Right hindlimb (tissue), 1 donor: ENCODE measurements around the gene CDK5.

ENCODE experiments used
- DNase-seq: peaks from one replicate; pipeline ENCODE4 v3.0.0-alpha.2; 2018

The CDK5 gene

DNA sequence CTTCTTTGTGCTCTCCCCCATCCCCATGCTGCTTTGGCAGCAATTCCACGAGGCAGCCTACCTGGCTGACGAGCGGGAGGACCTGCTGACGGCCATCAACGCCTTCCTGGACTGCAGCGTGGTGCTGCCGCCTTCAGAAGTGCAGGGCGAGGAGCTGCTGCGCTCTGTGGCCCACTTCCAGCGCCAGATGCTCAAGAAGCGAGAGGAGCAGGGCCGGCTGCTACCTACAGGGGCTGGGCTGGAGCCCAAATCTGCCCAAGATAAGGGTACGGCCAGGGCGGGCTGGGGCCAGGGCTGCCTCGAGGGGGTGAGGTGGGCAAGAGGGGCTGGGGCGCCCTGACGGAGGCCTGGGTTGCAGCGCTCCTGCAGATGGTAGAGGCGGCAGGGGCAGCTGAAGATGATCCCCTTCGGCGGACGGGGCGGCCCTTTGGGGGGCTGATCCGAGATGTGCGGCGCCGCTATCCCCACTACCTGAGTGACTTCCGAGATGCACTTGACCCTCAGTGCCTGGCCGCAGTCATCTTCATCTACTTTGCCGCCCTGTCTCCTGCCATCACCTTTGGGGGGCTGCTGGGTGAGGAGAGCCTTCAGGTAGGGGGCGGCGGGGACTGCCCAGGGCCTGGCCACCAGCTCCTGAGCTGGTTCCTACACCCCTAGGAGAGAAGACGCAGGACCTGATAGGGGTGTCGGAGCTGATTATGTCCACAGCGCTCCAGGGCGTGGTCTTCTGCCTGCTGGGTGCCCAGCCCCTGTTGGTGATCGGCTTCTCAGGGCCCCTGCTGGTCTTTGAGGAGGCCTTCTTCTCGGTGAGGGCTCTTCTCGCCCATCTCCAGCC, 13.6 kb upstream of the CDK5 start:
- no peak for DNase-seq

- no peak for DNase-seq
These were observed 12.9 kb upstream of the CDK5 start for GRCh38 chr7:151070574-151070960.

- no peak for DNase-seq
These were observed 12.3 kb upstream of the CDK5 start for GRCh38 chr7:151069841-151070573.

GRCh38 chr7:151068069-151068773, 10.5 kb upstream of the CDK5 start:
- DNase-seq, result no peak

DNA sequence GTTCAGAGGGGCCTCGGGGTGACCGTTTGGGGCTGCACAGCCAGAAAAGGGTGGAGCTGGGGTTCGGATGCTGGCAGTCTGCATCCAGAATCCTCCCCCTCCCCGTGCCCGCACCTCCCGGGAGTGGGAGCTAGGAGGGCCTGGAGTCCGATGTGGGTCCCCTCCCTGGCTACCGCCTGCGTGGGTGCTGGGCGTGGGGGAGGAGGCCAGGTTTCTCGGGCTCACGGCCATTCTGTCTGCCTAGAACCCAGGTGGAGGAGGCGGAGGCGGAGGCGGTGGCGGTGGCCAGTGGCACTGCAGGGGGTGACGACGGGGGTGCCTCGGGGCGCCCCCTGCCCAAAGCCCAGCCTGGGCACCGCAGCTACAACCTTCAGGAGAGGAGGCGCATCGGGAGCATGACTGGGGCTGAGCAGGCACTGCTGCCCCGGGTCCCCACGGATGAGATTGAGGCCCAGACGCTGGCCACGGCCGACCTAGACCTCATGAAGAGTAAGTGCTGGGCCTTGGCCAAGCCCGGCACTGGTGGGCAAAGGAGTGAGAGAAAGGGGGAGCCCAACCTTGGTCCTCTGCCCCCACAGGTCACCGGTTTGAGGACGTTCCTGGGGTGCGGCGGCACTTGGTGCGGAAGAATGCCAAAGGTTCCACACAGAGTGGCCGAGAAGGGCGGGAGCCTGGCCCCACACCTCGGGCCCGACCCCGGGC, 8.7 kb upstream of the CDK5 start:
- DNase-seq, result no peak

- DNase-seq, result no peak
These were observed 7.8 kb upstream of the CDK5 start for GRCh38 chr7:151065516-151065915.

DNA sequence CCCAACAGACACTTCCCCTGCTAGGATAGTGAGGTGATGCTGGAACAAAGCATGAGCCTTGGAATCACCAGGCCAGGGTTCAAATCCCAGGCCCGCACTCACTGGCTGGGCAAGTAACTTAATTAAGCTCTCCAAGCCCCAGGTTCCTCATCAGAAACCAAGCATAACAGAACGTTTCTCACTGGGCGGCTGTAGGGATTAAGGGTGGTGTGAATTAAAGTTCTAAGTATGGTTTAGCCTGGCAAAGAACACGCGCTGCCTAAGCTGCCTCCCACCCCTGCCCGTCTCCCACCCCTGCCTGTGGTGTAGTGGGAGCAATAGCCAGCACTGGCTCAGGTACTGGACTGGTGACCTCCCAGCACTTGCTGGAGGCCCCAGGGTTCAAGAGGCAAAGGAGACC, 7.3 kb upstream of the CDK5 start:
- DNase-seq, result no peak

- DNase-seq, result no peak
These were observed 6.8 kb upstream of the CDK5 start for GRCh38 chr7:151064454-151064853.

GRCh38 chr7:151063212-151063561, 5.5 kb upstream of the CDK5 start:
- no peak for DNase-seq

- peak; percentile 57 for DNase-seq
These were observed 4.9 kb upstream of the CDK5 start for GRCh38 chr7:151062399-151063211.

GRCh38 chr7:151062111-151062398, 4.4 kb upstream of the CDK5 start:
- DNase-seq, result no peak

- no peak for DNase-seq
These were observed 3.8 kb upstream of the CDK5 start for GRCh38 chr7:151061213-151062110.

- no peak for DNase-seq
These were observed 2.9 kb upstream of the CDK5 start for GRCh38 chr7:151060416-151061212.

- DNase-seq, result no peak
These were observed 2.4 kb upstream of the CDK5 start for GRCh38 chr7:151060113-151060415.

- DNase-seq, result peak; percentile 90
These were observed 1.8 kb upstream of the CDK5 start, which contains the start of gene SLC4A2 for GRCh38 chr7:151059367-151060112. Gene SLC4A2 (plus strand): TSS chr7:151059589. CDS start chr7:151061988, 2,399 bp downstream.

- peak; percentile 57 for DNase-seq
These were observed 1.2 kb upstream of the CDK5 start for GRCh38 chr7:151058781-151059366.

- peak; percentile 99 for DNase-seq
These were observed 488 bp upstream of the CDK5 start for GRCh38 chr7:151057989-151058780.

GRCh38 chr7:151056666-151057505, 811 bp downstream of the CDK5 start:
- DNase-seq, result no peak
